ENCODE data around the gene SPAAR. TPM values are rescaled to one million over a fixed set of nuclear protein-coding genes. Genes with fewer than 3 reads are reported as not detected.
"Not testable (repeated sequence)": the region's sequence is repeated elsewhere in the genome, so short reads cannot be mapped to it uniquely, and the experiment has no call there.

The SPAAR gene
- polyA plus RNA-seq, 4 donors = 1.3 to 1.6 (median 1.6) TPM

GRCh38 chr9:35899021-35899420 is 10.3 kb upstream of the SPAAR start:
- no peak for DNase-seq (ENCODE audit: low read depth in 4 of 4, low spot score in 3 of 4)

GRCh38 chr9:35903049-35903448 is 6.2 kb upstream of the SPAAR start:
- peak in 1 of 4 donors; percentile 54 for DNase-seq (ENCODE audit: low read depth in 4 of 4, low spot score in 3 of 4)

GRCh38 chr9:35904338-35904737 is 5.0 kb upstream of the SPAAR start:
- DNase-seq (ENCODE audit: low read depth in 4 of 4, low spot score in 3 of 4) = no peak

GRCh38 chr9:35905051-35905781 is 4.1 kb upstream of the SPAAR start:
- no peak for DNase-seq (ENCODE audit: low read depth in 4 of 4, low spot score in 3 of 4)

GRCh38 chr9:35905912-35906679 is 3.2 kb upstream of the SPAAR start, which contains the start of gene HRCT1:
Gene HRCT1 (plus strand): TSS chr9:35906202. CDS start chr9:35906288, 86 bp downstream.
- DNase-seq (ENCODE audit: low read depth in 4 of 4, low spot score in 3 of 4) = peak in 1 of 4 donors; percentile 58

GRCh38 chr9:35906923-35907699 is 2.2 kb upstream of the SPAAR start:
- no peak for DNase-seq (ENCODE audit: low read depth in 4 of 4, low spot score in 3 of 4)

- DNase-seq (ENCODE audit: low read depth in 4 of 4, low spot score in 3 of 4) = no peak
These were observed 1.4 kb upstream of the SPAAR start for GRCh38 chr9:35907711-35908503.

- DNase-seq (ENCODE audit: low read depth in 4 of 4, low spot score in 3 of 4) = no peak
These were observed 675 bp upstream of the SPAAR start for GRCh38 chr9:35908504-35909125.

- no peak for DNase-seq (ENCODE audit: low read depth in 4 of 4, low spot score in 3 of 4)
These were observed 660 bp downstream of the SPAAR start for GRCh38 chr9:35909687-35910612.

- DNase-seq (ENCODE audit: low read depth in 4 of 4, low spot score in 3 of 4) = no peak
These were observed 1.5 kb downstream of the SPAAR start for GRCh38 chr9:35910613-35911359.

GRCh38 chr9:35911690-35912089 is 2.4 kb downstream of the SPAAR start:
- DNase-seq (ENCODE audit: low read depth in 4 of 4, low spot score in 3 of 4) = no peak

- DNase-seq (ENCODE audit: low read depth in 4 of 4, low spot score in 3 of 4) = no peak
These were observed 3.6 kb downstream of the SPAAR start for GRCh38 chr9:35912791-35913400.

GRCh38 chr9:35913429-35913828 is 4.1 kb downstream of the SPAAR start:
- DNase-seq (ENCODE audit: low read depth in 4 of 4, low spot score in 3 of 4) = not testable (repeated sequence)

- no peak for DNase-seq (ENCODE audit: low read depth in 4 of 4, low spot score in 3 of 4)
These were observed 5.1 kb downstream of the SPAAR start for GRCh38 chr9:35914301-35914807.

- no peak for DNase-seq (ENCODE audit: low read depth in 4 of 4, low spot score in 3 of 4)
These were observed 6.5 kb downstream of the SPAAR start for GRCh38 chr9:35915681-35916294.

- DNase-seq (ENCODE audit: low read depth in 4 of 4, low spot score in 3 of 4) = no peak
These were observed 8.0 kb downstream of the SPAAR start for GRCh38 chr9:35917261-35917660.

GRCh38 chr9:35918780-35919179 is 9.5 kb downstream of the SPAAR start:
- DNase-seq (ENCODE audit: low read depth in 4 of 4, low spot score in 3 of 4) = no peak
